ENCODE results near the gene PHLDA3.

PHLDA3 gene

DNA sequence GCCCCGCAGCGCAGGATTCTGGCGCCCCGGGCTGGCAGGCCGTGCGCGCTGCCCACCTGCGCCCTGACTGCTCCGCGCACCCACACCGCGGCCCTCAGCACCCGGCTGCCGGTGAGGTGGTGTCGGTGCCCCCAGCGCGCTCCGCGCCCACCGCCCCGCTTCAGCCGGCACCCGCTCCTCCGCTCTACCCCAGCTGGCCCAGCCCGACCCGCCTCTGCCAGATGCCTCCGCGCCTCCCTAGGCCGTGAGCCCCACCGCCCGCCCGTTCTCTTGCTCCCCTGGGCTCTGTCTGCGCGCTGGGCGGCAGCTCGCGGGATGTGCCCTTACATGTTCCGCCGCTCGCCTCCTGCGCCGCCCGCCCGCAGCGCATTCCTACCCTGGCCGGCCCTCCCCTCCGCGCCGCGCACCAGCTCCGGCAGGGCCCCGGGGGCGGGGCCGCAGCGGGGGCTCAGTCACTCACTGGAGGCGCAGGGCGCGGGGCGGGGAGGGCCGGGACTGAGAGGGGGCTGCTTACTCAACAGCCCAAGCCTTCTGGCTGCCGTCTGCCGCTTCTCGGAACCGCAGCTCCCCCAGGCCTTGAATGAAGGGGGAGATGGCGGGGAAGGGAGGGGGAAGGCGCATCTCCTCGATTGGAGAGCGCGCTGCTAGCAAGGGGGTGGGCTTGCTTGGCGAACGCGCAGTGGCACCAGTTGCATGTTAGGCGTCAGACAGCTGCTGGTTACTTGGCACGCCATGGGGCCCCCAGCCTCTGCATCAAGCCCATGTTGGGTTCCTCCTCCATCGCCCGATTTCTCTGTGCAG is at the start of gene PHLDA3:
TSS of gene PHLDA3 (minus strand) at position 345 of the 801 bp plus-strand sequence. CDS start 402 bp downstream, outside the sequence.
- no peak for DNase-seq (ENCODE audit: low spot score)

DNA sequence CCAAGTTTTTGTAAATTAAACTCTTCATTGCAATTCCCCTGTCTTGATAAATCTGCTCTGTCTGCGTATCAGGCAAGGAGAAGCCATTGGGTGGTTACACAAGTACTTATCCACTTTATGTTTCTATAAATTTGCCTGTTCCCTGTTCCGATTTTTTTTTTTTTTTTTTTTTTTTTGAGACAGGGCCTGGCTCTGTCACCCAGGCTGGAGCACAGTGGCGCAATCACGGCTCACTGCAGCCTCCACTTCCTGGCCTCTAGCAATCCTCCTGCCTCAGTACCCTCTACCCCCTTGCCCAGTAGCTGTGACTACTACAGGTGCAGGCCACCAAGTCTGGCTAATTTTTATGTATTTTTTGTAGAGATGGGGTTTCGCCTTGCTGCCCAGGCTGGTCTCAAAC is 49.1 kb upstream of the PHLDA3 start:
- DNase-seq (ENCODE audit: low spot score), result no peak

DNA sequence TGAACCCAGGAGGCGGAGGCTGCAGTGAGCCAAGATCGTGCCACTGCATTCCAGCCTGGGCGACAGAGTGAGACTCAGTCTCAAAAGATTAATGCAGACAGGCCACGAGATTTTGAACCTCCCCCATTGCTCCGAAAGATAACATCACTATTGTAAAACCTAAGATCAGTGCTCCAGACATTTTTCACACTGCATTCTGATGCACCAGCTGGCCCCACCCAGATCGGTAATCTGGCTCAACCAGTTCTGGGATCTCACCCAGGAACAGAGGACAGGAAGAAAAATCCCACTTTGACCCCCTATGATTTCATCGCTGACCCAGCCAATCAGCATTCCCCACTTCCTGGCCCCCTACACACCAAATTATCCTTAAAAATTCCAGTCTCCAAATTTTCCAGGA is 48.6 kb upstream of the PHLDA3 start:
- DNase-seq (ENCODE audit: low spot score), result no peak

DNA sequence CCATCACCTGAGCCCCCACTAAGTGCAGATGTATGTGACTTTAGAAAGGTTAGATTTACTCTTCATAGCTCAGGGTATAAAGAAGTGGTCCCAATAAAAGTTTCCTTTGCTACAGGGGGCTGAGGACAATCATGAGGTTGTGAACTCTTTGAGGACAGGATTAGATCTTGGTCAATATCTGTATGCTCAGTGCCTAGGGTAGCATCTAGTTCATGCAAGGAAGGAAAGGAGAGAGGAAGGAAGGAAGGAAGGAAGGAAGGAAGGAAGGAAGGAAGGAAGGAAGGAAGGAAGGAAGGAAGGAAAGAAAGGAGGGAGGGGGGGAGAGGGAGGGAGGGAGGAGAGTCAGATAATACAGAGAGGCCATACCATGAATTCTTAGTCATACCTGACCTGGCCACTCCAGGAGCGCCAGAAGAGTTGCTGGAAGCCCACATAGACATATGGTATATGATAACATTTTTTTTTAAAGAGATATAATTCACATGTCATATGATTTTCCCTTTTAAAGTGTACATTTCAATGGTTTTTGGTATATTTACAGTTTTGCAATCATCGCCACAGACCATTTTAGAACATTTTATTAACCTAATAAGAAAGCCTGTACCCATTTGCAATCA is 47.6 kb upstream of the PHLDA3 start:
- DNase-seq (ENCODE audit: low spot score), result no peak

DNA sequence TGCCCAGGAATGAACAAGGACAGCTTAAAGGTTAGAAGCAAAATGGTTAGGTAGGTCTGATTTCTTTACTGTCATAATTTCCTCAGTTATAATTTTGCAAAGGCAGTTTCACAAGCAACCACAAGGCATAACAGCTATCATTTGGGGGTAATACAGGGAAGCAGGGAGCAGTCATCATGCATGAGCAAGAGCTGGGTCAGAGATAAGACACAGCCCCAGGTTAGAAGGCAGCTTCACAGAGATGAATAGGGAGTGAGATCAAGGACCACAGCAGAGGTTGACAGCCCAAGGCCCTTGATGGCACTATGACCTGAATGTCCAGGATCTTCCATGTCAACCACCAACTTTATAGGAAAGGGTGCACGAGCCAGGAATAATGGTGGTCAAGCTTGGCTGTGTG is 46.9 kb upstream of the PHLDA3 start:
- no peak for DNase-seq (ENCODE audit: low spot score)

DNA sequence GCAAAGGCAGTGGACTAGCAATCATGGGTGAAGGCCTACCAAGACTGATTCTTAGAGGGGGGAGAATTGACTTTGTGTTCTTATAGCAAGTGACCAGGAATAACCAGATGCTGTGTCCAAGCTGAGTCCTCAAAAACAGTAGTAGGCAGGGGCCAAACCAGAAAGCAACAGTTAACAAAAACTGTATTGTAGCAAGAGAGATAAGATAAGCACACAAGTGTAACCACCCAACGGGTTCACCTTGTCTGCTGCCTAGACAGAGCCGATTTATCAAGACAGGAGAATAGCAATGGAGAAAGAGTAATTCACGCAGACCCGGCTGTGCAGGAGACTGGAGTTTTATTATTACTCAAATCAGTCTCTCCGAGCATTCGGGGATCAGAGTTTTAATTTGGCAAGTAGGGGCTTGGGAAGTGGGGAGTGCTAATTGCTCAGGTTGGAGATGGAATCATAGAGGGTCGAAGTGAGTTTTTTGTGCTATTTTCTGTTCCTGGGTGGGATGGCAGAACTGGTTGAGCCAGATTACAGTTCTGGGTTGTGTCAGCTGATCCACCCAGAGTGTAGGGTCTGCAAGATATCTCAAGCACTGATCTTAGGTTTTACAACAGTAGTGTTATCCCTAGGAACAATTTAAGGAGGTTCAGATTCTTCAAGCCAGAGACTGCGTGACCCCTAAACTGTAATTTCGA is 46.2 kb upstream of the PHLDA3 start:
- no peak for DNase-seq (ENCODE audit: low spot score)

DNA sequence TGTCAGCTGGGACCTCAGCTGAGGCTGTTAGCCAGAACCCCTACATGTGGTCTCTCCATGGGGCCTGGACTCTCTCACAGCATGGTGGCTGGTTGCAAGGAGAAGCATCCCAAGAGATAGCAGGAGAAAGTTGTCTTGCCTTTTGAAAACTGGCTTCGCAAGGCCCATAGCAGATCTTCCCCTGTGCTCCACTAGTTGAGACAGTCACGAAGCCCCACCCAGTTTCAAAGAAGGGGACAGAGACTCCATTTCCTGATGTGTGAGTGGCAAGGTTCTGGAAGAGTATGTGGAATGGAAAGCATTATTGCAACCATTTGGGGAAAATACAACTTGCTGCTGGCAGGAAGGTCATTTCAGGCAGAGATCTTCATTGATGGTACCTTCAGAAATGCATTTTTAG is 45.5 kb upstream of the PHLDA3 start:
- DNase-seq (ENCODE audit: low spot score), result no peak

DNA sequence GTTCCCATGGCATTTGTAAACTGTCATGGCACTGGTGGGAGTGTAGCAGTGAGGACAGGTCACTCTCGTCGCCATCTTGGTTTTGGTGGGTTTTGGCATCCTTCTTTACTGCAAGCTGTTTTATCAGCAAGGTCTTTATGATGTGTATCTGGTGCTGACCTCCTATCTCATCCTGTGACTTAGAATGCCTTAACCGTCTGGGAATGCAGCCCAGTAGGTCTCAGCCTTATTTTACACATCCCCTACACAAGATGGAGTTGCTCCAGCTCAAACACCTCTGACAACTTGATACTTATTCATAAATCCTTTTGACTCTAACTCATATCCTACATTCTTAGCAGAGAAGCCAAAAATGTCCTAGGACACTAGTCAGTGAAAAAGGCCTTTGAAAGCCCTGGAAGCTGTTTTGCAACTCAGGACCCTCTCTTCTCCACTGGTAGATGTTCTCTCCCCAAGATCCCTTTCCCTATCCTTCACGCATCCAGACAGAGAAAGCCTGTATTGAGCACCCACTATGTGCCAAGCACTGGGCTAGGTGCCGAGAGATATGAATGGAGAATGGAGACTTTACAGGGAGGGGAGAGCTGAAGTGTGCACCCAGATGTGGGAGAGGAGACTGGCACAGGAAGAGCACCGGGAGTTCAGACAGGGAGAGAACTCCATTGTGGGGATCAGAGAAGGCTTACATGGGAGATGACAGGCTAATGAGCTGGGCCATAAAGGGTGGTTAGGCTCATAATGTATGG is 44.7 kb upstream of the PHLDA3 start:
- DNase-seq (ENCODE audit: low spot score), result no peak

DNA sequence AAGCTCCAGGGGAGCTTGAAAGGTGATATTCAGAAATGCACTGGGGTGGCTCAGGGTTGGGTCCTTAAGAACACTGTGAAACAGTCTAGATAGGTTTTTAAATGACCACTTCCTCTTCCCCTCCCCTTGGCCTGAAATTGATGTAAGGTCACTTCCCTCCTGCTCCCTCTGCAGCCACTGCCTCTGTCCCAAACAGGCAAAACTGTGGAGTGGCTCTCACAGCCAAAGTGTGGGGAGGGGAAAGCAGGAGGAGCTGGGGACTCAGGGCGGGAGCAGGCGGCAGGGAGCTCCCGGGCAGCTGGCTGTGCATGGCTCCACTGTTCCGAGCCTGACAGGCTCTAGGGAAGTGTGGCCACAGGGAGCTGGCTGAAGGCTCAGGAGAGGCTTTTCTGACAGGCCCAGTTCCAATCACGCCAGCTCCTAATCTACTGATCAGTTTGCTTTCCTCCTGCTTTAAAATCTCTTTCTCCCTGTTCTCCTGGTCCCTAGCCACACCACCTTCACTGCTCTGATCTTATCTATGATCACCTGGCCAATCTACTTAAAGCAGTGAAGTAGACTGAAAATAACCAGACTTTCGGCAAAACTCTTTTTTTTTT is 43.1 kb upstream of the PHLDA3 start:
- no peak for DNase-seq (ENCODE audit: low spot score)

DNA sequence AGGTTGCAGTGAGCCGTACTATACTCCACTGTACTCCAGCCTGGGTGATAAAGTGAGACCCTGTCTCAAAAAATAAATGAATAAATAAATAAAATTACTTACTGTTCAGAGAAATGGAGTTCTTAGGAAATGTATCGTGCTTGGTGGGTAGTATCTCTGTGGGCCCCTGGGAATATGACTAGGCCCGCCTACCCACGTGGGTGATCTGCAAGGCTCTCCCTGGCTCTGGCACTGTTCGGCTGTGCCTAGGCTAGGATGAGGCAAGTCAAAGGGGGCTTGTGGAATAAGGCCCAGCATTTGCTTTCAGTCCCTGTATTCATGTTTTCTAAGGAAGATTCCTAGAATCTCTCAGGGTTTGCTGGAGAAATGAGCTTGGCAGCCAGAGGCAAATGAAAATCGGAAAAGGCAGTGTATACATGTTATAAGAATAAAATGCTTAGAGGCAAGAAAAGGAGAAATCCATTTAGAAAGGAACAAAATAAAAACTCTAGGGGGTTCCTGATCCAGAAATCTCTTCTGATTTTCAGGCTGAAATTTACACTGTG is 42.5 kb upstream of the PHLDA3 start:
- no peak for DNase-seq (ENCODE audit: low spot score)

DNA sequence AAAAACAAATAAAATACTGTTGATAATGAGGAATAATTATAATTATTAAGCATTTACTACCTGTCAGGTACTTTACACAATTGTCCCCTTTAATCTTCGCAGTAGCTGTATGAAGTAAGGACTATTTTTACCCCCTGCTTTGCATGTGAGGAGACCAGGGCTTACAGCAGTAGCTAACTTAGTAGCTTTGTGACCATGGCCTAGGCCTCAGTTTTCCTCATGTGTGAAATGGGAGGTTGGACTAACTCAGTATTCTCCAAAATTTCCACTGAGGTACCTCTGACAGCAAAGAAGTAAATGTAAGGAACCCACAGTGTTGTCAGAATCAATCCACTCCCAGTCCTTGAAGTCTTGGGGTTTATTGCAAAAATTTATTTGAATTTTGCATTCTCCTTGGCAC is 41.7 kb upstream of the PHLDA3 start:
- no peak for DNase-seq (ENCODE audit: low spot score)

DNA sequence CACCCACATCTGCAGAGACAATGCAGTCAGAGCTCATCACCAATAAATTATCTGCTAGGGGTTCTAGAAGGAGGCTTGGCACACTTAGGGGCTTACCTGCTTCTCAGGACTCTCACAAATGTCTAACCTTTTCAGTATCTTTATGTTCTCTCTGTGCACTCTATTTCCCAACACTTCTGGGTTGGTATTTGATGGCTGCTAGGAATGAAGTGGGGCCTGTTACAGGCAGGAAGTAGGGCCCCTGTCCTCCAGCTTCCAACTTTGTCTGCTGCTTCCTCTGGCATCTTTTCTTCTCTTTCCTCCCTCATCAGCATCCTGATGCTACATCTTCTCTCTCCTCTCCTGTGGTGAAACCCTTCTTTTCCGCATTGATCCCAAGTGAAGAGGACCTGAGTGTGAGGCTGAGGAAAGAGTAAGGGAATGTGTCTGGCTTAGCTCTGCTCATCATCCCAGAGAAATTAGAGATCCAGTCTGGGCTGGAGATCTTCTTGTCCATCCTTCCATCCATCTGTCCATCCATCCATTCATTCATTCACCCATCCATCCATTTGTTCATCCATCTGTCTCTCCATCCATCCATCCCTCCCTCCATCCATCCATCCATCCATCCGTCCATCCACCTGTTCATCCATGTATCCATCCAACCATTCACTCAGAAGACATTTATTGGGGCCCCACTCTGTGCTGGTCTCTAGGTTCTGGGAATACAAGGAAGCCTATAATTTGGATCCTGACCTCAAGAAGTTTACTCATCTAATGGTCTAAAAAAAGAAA is 40.8 kb upstream of the PHLDA3 start:
- no peak for DNase-seq (ENCODE audit: low spot score)

DNA sequence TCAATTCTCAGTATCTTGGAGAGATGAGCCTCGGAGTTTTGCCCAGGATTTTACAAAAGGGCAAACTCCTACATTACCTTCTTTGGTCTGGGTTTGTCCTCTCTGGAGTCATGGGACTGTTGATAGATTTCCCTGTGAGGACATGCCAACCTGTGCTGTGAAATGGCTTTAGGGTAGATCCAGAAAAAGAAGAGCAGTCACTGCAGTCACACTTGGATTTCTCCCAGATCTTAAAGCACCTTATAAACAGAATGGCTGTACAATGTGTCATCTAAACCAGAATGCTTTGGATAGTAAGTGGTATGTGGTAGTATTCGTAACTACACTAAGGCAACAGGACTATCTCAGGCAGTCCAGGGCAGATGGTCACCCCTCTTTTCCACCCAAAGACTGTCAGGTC is 39.8 kb upstream of the PHLDA3 start:
- no peak for DNase-seq (ENCODE audit: low spot score)

DNA sequence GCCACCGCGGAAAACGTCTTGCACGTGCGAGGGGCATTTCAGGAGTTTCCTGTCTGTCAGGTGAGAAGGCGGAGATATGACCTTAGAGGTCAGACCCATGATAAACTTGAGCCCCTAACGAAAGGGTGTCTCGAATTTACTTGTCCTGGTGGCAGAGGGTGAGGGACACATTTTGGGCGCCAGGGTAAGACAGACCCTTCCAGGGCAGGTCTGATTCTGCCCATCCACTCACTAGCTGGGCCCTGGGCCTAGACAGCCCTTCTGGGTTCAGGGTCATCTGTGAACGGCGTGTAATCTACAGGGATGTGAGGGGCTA is 38.3 kb upstream of the PHLDA3 start:
- no peak for DNase-seq (ENCODE audit: low spot score)

DNA sequence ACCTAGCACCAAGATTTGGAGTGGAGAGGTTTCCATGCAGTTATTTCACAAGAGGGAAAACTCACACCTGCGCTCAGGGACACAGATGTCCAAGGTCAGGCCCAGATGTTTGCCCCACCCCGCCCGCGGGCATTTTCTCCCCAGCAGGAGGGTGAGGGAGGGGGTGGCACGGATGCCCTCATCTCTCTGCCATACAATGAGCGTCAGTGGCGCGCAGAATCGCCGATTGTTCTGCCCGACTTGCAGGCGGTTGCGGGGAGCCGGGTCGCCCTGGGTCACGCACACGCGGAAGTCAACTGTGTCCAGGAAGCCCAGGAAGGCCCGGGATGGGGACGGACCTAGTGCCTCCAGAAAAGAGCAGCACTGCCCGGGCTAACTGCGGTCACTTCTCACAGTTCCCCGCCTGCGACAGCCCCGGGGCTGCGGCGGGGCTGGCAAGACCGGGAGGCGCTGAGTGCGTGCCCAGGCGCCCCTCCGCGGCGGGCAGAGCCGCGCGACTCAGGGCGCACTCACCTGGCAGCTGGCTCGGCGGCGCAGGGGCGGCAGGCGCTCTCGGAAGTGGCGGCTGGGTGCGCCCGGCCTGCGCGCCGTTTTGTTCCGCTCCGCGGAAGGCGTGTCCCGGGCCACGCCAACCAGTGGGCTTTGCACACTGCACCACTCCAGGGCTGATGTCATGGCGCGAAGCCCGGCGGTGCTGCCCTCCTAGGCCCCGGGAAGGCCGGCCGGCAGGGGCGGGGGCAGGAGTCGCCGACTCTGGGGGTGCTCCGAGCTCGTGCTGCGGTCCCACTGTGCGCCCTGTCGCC is 37.8 kb upstream of the PHLDA3 start, which contains the start of gene CSRP1:
TSS of gene CSRP1 (minus strand) at position 567 of the 803 bp plus-strand sequence. CDS start 10,820 bp downstream, outside the sequence.
- DNase-seq (ENCODE audit: low spot score), result peak; percentile 88

DNA sequence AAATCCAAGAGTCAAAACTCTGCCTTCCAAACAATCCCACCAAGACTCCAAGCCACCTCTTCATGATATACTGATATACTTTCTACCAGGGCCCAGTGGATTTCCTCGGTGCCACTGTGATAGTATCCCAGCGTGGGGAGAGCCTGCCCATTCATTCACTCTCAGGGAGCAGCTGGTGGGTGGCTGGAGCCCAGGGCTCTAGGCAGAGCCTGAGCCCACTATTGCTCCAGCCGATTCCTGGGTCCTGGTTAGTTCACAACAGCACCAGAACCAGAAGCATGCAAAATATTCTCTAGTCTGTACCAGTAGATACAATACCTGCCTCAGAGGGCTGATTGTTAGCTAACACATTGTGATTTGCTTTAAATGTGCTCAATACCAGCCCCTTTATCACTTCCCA is 37.1 kb upstream of the PHLDA3 start:
- DNase-seq (ENCODE audit: low spot score), result no peak

DNA sequence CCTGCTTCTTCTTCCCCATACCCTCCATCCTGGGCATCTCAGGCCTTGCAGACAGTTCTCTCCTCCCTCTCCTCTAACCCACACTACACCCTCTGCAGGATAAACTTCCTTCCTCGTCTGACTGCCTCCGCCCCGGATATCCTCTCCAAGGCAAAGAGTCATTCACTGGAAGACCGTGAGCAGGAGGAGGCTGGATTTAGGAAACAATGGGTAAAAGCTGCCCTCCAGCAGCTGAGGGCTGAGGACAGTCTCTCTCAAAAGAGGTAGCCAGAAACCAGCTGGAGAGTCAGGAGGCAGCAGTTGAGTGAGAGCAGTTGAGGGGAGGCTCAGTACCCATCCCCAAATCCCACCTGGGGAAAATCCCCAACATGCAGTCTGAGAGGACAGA is 36.5 kb upstream of the PHLDA3 start:
- DNase-seq (ENCODE audit: low spot score), result peak; percentile 86

DNA sequence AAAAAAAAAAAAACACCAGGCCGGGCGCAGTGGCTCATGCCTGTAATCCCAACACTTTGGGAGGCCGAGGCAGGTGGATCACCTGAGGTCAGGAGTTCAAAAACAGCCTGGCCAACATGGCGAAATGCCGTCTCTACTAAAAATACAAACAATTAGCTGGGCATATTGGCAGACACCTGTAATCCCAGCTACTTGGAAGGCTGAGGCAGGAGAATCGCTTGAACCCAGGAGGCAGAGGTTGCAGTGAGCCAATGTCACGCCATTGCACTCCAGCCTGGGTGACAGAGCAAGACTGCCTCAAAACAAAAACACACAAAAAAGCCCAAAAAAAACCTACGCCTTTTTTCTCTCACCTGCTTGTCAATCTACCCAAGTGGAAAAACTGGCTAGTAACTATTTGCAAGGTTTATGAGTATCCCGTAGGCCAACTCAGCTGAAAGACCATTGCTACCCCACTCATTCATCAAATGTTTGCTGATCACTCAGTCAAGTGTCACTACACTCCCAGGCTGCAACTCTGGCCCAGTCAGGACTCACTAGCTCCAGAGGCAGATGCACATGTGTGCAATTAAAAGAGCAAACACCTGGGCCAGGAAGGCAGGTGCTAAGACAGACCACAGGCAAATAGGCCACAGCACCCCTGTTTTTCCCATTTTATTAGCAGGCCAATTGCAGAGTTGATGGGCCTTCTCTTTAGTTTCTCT is 36.0 kb upstream of the PHLDA3 start:
- DNase-seq (ENCODE audit: low spot score), result no peak

DNA sequence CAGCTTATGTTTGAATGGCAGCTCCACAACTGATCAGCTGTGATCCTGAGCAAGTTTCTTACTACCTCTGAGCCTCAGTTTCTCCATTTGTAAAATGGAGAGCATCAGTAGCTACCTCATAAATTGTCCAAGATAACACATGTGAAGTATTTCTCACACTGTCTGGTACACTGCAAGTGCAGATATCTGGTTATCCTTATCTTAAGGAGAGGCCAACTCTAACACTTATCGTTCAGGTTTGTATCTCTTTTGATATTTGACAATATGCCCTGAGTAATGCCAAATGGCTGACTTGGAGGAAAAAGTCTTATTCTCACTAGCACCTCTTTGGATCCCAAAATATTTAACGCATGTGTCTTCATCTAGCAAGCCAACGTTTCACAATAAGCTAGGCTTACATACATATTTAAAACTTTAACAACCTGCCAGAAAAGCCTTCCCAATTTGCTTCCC is 35.2 kb upstream of the PHLDA3 start:
- DNase-seq (ENCODE audit: low spot score), result no peak

Data from COLO829 (cell line).